OCI-LY1 (cell line): Measurements from ENCODE around the gene ORAI3.

Source experiments
- H2AFZ ChIP-seq: fragments of 200-600 bp; sonication (generic), shearing (Covaris generic); 2 replicates; pipeline ENCODE4 v1.6.0; 2014; ENCODE audit warnings: antibody characterized with exemption, mild to moderate bottlenecking, low read length
- H3F3A ChIP-seq: fragments of 200-600 bp; sonication (generic), shearing (Covaris generic); 2 replicates; pipeline ENCODE4 v1.6.0; 2014; ENCODE audit warnings: mild to moderate bottlenecking, antibody characterized with exemption, low read length, moderate library complexity; ENCODE audit not compliant: insufficient read depth
- H3K27ac ChIP-seq: fragments of 200-600 bp; sonication (generic); 2 replicates; pipeline ENCODE4 v1.5.1; 2014; ENCODE audit warnings: low read length, mixed run types, mild to moderate bottlenecking, low read depth; ENCODE audit not compliant: poor library complexity, severe bottlenecking
- H3K27me3 ChIP-seq: fragments of 200-600 bp; sonication (generic); 2 replicates; pipeline ENCODE4 v1.6.0; 2014; ENCODE audit warnings: antibody characterized with exemption, mild to moderate bottlenecking, low read length, moderate library complexity; ENCODE audit not compliant: insufficient read depth
- H3K36me3 ChIP-seq: fragments of 200-600 bp; sonication (generic); 2 replicates; pipeline ENCODE4 v1.6.1; 2014; ENCODE audit warnings: mild to moderate bottlenecking, antibody characterized with exemption, low read length, moderate library complexity, mixed read lengths; ENCODE audit not compliant: insufficient read depth
- H3K4me1 ChIP-seq: fragments of 200-600 bp; sonication (generic); 2 replicates; pipeline ENCODE4 v1.5.1; 2014; ENCODE audit warnings: mild to moderate bottlenecking, low read length, moderate library complexity; ENCODE audit not compliant: insufficient read depth, severe bottlenecking
- H3K4me2 ChIP-seq: fragments of 200-600 bp; sonication (generic), shearing (Covaris generic); 2 replicates; pipeline ENCODE4 v1.6.1; 2014; ENCODE audit warnings: low read length
- H3K4me3 ChIP-seq: fragments of 200-600 bp; sonication (generic); 2 replicates; pipeline ENCODE4 v1.5.1; 2014; ENCODE audit warnings: low read length, low read depth, mild to moderate bottlenecking, mixed read lengths; ENCODE audit not compliant: poor library complexity, severe bottlenecking
- H3K79me2 ChIP-seq: fragments of 200-600 bp; shearing (Covaris generic); 2 replicates; pipeline ENCODE4 v1.6.1; 2016; ENCODE audit warnings: mixed run types, low read length, mixed read lengths; ENCODE audit not compliant: insufficient read depth
- H3K9ac ChIP-seq: fragments of 200-600 bp; sonication (generic), shearing (Covaris generic); 2 replicates; pipeline ENCODE4 v1.6.1; 2014; ENCODE audit warnings: mild to moderate bottlenecking, low read length, mixed read lengths
- H3K9me2 ChIP-seq: fragments of 200-600 bp; sonication (generic), shearing (Covaris generic); 2 replicates; pipeline ENCODE4 v1.6.1; 2014; ENCODE audit warnings: low read depth, mild to moderate bottlenecking, low read length, mixed read lengths
- H3K9me3 ChIP-seq: fragments of 200-600 bp; shearing (Covaris generic); 2 replicates; pipeline ENCODE4 v1.6.1; 2014; ENCODE audit warnings: low read length, mixed read lengths
- H4K20me1 ChIP-seq: fragments of 200-600 bp; sonication (generic), shearing (Covaris generic); 2 replicates; pipeline ENCODE4 v1.6.0; 2016; ENCODE audit warnings: mild to moderate bottlenecking, low read length; ENCODE audit not compliant: insufficient read depth
- EZH2 ChIP-seq: fragments of 200-600 bp; sonication (generic), shearing (Covaris generic); IDR thresholded peaks from 2 replicates; pipeline ENCODE4 v1.8.0; 2017; ENCODE audit warnings: borderline replicate concordance, mixed run types, mild to moderate bottlenecking, antibody characterized with exemption, low read length, moderate library complexity, mixed read lengths
- TF ChIP-seq, protein P1 (sequence below): fragments of 200-600 bp; sonication (generic), shearing (Covaris generic); IDR thresholded peaks from 2 replicates; pipeline ENCODE4 v1.5.1; 2017; ENCODE audit warnings: mild to moderate bottlenecking, antibody characterized with exemption, low read length, moderate library complexity, mixed read lengths

ORAI3 gene

GRCh38 chr16:30947859-30948666 is 805 bp upstream of the ORAI3 start:
- peaks cover 12% of the 10 kb centered on the region; the same call in 1 of the 2 replicates for H3K36me3 ChIP-seq
- H3K4me1 ChIP-seq, result peaks cover 16% of the 10 kb centered on the region
- no peaks in the 10 kb centered on the region for H3K9me2 ChIP-seq
- no peak overlapping the region for H2AFZ ChIP-seq
- H3K4me2 ChIP-seq, result peak overlapping the region; percentile 96
- peak overlapping the region; percentile 87; the same call in 1 of the 2 replicates for H3K9ac ChIP-seq
- H3K4me3 ChIP-seq, result peak overlapping the region; percentile 82
- H4K20me1 ChIP-seq, result no peaks in the 10 kb centered on the region
- no peaks in the 10 kb centered on the region for H3K9me3 ChIP-seq
- no peaks in the 10 kb centered on the region for H3F3A ChIP-seq
- no peak overlapping the region for H3K27ac ChIP-seq
- no peaks in the 10 kb centered on the region for H3K79me2 ChIP-seq
- H3K27me3 ChIP-seq, result no peaks in the 10 kb centered on the region
- TF ChIP-seq, protein P1, sequence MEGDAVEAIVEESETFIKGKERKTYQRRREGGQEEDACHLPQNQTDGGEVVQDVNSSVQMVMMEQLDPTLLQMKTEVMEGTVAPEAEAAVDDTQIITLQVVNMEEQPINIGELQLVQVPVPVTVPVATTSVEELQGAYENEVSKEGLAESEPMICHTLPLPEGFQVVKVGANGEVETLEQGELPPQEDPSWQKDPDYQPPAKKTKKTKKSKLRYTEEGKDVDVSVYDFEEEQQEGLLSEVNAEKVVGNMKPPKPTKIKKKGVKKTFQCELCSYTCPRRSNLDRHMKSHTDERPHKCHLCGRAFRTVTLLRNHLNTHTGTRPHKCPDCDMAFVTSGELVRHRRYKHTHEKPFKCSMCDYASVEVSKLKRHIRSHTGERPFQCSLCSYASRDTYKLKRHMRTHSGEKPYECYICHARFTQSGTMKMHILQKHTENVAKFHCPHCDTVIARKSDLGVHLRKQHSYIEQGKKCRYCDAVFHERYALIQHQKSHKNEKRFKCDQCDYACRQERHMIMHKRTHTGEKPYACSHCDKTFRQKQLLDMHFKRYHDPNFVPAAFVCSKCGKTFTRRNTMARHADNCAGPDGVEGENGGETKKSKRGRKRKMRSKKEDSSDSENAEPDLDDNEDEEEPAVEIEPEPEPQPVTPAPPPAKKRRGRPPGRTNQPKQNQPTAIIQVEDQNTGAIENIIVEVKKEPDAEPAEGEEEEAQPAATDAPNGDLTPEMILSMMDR, result no peak
- no peak for TF ChIP-seq EZH2

- Histone ChIP-seq H3F3A (no peaks in the 10 kb centered on the region), H3K27ac (peak overlapping the region; percentile 31), H3K79me2 (no peaks in the 10 kb centered on the region), H2AFZ (no peak overlapping the region), H3K9ac (peak overlapping the region; percentile 87), H3K9me2 (no peaks in the 10 kb centered on the region), H3K4me2 (peak overlapping the region; percentile 96), H3K4me1 (peaks cover 16% of the 10 kb centered on the region), H4K20me1 (no peaks in the 10 kb centered on the region), H3K4me3 (peak overlapping the region; percentile 82), H3K36me3 (0 out of 2 replicates have a peak, but pooled peaks cover under 1% of the 10 kb centered on the region), H3K27me3 (no peaks in the 10 kb centered on the region), H3K9me3 (no peaks in the 10 kb centered on the region)
- TF ChIP-seq, protein P1, result peak; percentile 59
- TF ChIP-seq EZH2, result no peak
Observed at GRCh38 chr16:30949650-30950515, 1.0 kb downstream of the ORAI3 start.

- H3K36me3 ChIP-seq, result no peaks in the 10 kb centered on the region
- no peaks in the 10 kb centered on the region for H3K9me2 ChIP-seq
- H3K4me2 ChIP-seq, result peak overlapping the region; percentile 96
- TF ChIP-seq, protein P1, result no peak
- no peak for TF ChIP-seq EZH2
- H3K27me3 ChIP-seq, result no peaks in the 10 kb centered on the region
- peak overlapping the region; percentile 87; the same call in 1 of the 2 replicates for H3K9ac ChIP-seq
- H4K20me1 ChIP-seq, result no peaks in the 10 kb centered on the region
- H3K4me1 ChIP-seq, result peaks cover 16% of the 10 kb centered on the region
- H3F3A ChIP-seq, result no peaks in the 10 kb centered on the region
- H3K9me3 ChIP-seq, result no peaks in the 10 kb centered on the region
- peak overlapping the region; percentile 82 for H3K4me3 ChIP-seq
- H3K27ac ChIP-seq, result peak overlapping the region; percentile 31
- H2AFZ ChIP-seq, result no peak overlapping the region
- no peaks in the 10 kb centered on the region for H3K79me2 ChIP-seq
Observed at GRCh38 chr16:30950516-30951065, 1.7 kb downstream of the ORAI3 start.
